Heart left ventricle (tissue), 16 donors: ENCODE data around the gene ARID2. TPM values are rescaled to one million over a fixed set of nuclear protein-coding genes. Genes with fewer than 3 reads are reported as not detected.
A peak's percentile ranks its signal among the peaks of the same experiment; 100 is the strongest.

Experiments
- ATAC-seq, 4 donors: fragments of 200-7000 bp; cut with Tn5 transposase; one replicate each; pipeline ENCODE4 v1.9.1; 2020 to 2022; ENCODE audit warnings: moderate library complexity in 4 of 4, mild to moderate bottlenecking in 3 of 4, moderate number of reproducible peaks in 1 of 4
- DNase-seq, 5 donors: peaks; one replicate each; pipeline ENCODE4 v3.0.0-alpha.2; 2020
- H3K27ac ChIP-seq, 12 donors: fragments of 200-600 bp; sonication (generic) in 4 of 12; one replicate each; pipeline versions ENCODE4 v1.5.0 to v1.8.0; 2016 to 2022; ENCODE audit warnings: mild to moderate bottlenecking in 2 of 12
- H3K27me3 ChIP-seq, 9 donors: fragments of 200-600 bp; sonication (generic) in 2 of 9; one replicate each; pipeline versions ENCODE4 v1.5.1 to v1.8.0; 2016 to 2022; ENCODE audit warnings: mild to moderate bottlenecking in 3 of 9
- H3K36me3 ChIP-seq, 9 donors: fragments of 200-600 bp; sonication (generic) in 2 of 9; one replicate each; pipeline versions ENCODE4 v1.5.0 to v1.8.0; 2018 to 2022; ENCODE audit warnings: mild to moderate bottlenecking in 2 of 9
- H3K4me1 ChIP-seq, 12 donors: fragments of 200-600 bp; sonication (generic) in 4 of 12; one replicate each; pipeline versions ENCODE4 v1.5.0 to v1.8.0; 2016 to 2022; ENCODE audit warnings: mild to moderate bottlenecking in 3 of 12
- H3K4me3 ChIP-seq, 12 donors: fragments of 200-600 bp; sonication (generic) in 4 of 12; one replicate each; pipeline versions ENCODE4 v1.5.0 to v1.8.0; 2017 to 2022; ENCODE audit warnings: mild to moderate bottlenecking in 9 of 12, moderate library complexity in 4 of 12
- H3K9me3 ChIP-seq, 12 donors: fragments of 200-600 bp; sonication (generic) in 4 of 12; one replicate each; pipeline versions ENCODE4 v1.5.0 to v1.8.0; 2016 to 2022; ENCODE audit warnings: mild to moderate bottlenecking in 1 of 12
- POLR2A ChIP-seq, 2 donors: fragments of 450-650 bp; IDR thresholded peaks; one replicate each; pipeline ENCODE4 v1.6.1; 2017; ENCODE audit warnings: antibody characterized with exemption in 2 of 2, mild to moderate bottlenecking in 2 of 2, moderate library complexity in 2 of 2
- WGBS, 4 donors: extraction: QIAGEN DNeasy Blood & Tissue Kit in 2 of 4; methylation state at CpG; one replicate each; pipeline versions ENCODE4 v1.1.5 to v1.1.7; 2013 to 2018; 5-methylcytosine and 5-hydroxymethylcytosine counted together
- intact Hi-C, 10 donors: fragments of 100-400 bp; cut with DNase I; formaldehyde crosslinking; loops; one replicate each; pipeline versions ENCODE4 v1.11.1 to v1.14.2; 2022
- polyA plus RNA-seq, 2 donors: library from polyadenylated mRNA; stranded (reverse); fragments of 200-250 nt; gene quantifications; one replicate each; pipeline ENCODE4 v1.2.3, GENCODE V29; 2013
- total RNA-seq, 9 donors: library from RNA; depleted of rRNA in 2 of 9; stranded (reverse); fragments of >200 nt in 2 of 9; fragmentation: NEBNext Ultra II Directional in 3 of 9; extraction: Animal tissue kit (Norgen Biotek cat#: 25700) in 3 of 9; gene quantifications; one replicate each; pipeline versions ENCODE4 v1.1.0 to v1.2.4, GENCODE V29; 2016 to 2023
- TF ChIP-seq, protein P1 (sequence below), 12 donors: fragments of 200-600 bp; sonication (generic) in 4 of 12; IDR thresholded peaks; one replicate each; pipeline versions ENCODE4 v1.5.0 to v1.8.0; 2018 to 2022; ENCODE audit warnings: antibody characterized with exemption in 12 of 12, mild to moderate bottlenecking in 5 of 12
- donor health status: ischemic (EF 13 %, LVEDD 7.1; RV severe dilation, severe dysfunction).
- donor health status: healthy with polysubstance abuse.
- donor health status: DM: no; HTN: yes; CAD: no.
- donor health status: DM: no; HTN: no; CAD: no.
- donor health status: ischemic (EF 25% LVEDD 6.9; RV normal size, moderate dysfunction).
- donor health status: ischemic (EF 25% LVEDD 5.7; RV mildly dilated, moderate dysfunction).
- donor health status: healthy.
- donor health status: DM: yes; HTN: yes; CAD: no.
- donor health status: ischemic (EF 35%, LVEDD 5.7; RV mildly dilated, moderate dysfunction).
- donor health status: nonischemic (EF 11% LVEDD 7.7; RV severe dilation, severe dysfunction).
- donor health status: DM: yes; HTN: yes; CAD: no.
- donor health status: PGD.
- donor health status: ischemic (EF 29% LVEDD 5.4; RV normal size, mild dysfunction).
- donor health status: nonischemic (EF 23%, LVEDD 6.1; RV moderate dilation, normal function).

The ARID2 gene
- total and polyA plus RNA-seq, 11 donors, result 5.6 to 22.6 (median 18.4) TPM

DNA sequence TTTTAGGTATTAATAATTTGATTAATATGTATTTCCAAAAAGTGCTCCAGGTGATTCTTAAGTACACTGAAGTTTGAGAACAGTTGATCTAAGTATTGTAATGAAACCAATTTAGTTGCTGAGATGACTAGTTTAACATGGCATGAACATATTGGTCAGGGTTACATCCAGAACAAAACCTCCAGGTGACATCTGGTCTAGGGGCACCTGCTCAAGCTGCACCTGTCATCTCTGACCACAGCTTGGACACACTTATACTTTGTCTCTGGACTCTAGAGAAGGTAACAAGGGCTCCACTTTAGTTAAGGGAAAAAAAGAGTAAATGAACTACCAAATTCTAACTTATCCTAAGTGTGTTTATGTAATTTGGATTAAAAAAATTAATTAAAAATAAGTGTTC is 8.1 kb downstream of the ARID2 start:
- H3K27ac ChIP-seq, result no peak overlapping the region
- no peaks in the 10 kb centered on the region for H3K27me3 ChIP-seq
- TF ChIP-seq, protein P1, sequence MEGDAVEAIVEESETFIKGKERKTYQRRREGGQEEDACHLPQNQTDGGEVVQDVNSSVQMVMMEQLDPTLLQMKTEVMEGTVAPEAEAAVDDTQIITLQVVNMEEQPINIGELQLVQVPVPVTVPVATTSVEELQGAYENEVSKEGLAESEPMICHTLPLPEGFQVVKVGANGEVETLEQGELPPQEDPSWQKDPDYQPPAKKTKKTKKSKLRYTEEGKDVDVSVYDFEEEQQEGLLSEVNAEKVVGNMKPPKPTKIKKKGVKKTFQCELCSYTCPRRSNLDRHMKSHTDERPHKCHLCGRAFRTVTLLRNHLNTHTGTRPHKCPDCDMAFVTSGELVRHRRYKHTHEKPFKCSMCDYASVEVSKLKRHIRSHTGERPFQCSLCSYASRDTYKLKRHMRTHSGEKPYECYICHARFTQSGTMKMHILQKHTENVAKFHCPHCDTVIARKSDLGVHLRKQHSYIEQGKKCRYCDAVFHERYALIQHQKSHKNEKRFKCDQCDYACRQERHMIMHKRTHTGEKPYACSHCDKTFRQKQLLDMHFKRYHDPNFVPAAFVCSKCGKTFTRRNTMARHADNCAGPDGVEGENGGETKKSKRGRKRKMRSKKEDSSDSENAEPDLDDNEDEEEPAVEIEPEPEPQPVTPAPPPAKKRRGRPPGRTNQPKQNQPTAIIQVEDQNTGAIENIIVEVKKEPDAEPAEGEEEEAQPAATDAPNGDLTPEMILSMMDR (IDR thresholded peaks at IDR 0.05), result no peak
- TF ChIP-seq POLR2A (IDR thresholded peaks at IDR 0.05), result no peak
- peaks cover 8 to 27% (median 22%) of the 10 kb centered on the region in 12 donors for H3K4me1 ChIP-seq
- no peak for DNase-seq
- peaks cover 0 to 25% (median 7%) of the 10 kb centered on the region in 12 donors for H3K9me3 ChIP-seq
- no peak overlapping the region for H3K4me3 ChIP-seq
- no peak for ATAC-seq
- H3K36me3 ChIP-seq, result peaks cover 0 to 18% (median 0%) of the 10 kb centered on the region in 9 donors
- intact Hi-C loops, result no loop called here

DNA sequence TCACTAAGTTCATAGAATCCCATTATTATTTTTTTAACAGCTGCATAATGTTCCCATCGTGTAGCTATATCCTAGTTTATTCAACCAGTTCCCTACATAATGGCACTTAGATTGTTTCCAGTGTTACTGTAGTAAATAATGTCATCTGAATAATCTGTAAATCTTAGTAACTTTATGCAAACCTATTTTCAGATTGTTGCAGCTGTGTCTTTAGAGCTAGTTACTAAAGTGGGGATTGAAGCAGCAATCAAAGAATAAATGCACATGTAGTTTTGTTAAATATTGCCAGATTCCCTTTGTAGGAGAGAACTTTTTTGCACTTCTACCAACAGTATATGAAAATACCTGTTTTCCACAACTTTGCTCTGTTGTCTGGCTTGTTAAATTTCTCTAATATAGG is 13.1 kb downstream of the ARID2 start:
- Histone ChIP-seq H3K36me3 (peaks cover 0 to 15% (median 0%) of the 10 kb centered on the region in 9 donors), H3K4me3 (no peak overlapping the region), H3K9me3 (peaks cover 0 to 17% (median 3%) of the 10 kb centered on the region in 12 donors), H3K27me3 (no peaks in the 10 kb centered on the region), H3K27ac (no peak overlapping the region), H3K4me1 (peaks cover 0 to 10% (median 0%) of the 10 kb centered on the region in 12 donors)
- no peak for TF ChIP-seq POLR2A (IDR thresholded peaks at IDR 0.05)
- TF ChIP-seq, protein P1 (IDR thresholded peaks at IDR 0.05), result no peak
- 97 to 100% (median 98%) methylated on average over 1 of the region's 1 CpG for WGBS, 4 donors
- intact Hi-C loops, result loop anchor here in 2 of 10 donors (5.0 to 10.0 kb wide), 3 partner anchors 195 to 558 kb away; no protein-coding TSS in a partner anchor
- ATAC-seq (no peak), DNase-seq (no peak)

DNA sequence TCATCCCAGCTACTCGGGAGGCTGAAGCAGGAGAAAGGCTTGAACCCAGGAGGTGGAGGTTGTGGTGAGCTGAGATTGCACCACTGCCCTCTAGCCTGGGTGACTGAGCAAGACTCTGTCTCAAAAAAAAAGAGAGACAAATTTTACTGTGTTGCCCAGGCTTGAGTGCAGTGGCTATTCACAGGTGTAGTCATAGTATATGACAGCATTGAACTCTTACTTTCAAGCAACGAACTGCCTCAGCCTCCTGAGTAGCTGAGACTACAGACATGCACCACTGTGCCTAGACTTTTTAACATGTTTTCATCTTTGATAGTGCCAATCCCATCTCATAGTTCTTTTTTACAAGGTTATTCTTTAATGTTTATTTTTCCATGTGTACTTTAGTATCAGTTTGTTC is 13.7 kb downstream of the ARID2 start:
- ATAC-seq (no peak), DNase-seq (no peak)
- Histone ChIP-seq H3K36me3 (peaks cover 0 to 12% (median 0%) of the 10 kb centered on the region in 9 donors), H3K9me3 (peaks cover 0 to 16% (median 2%) of the 10 kb centered on the region in 12 donors), H3K4me1 (peaks cover 0 to 10% (median 0%) of the 10 kb centered on the region in 12 donors), H3K27ac (no peak overlapping the region), H3K27me3 (no peaks in the 10 kb centered on the region), H3K4me3 (no peak overlapping the region)
- WGBS, 4 donors, result 91 to 97% (median 95%) methylated on average over 2 of the region's 2 CpGs
- TF ChIP-seq, protein P1 (IDR thresholded peaks at IDR 0.05), result no peak
- TF ChIP-seq POLR2A (IDR thresholded peaks at IDR 0.05), result no peak
- intact Hi-C loops, result loop anchor here in 2 of 10 donors (5.0 to 10.0 kb wide), 3 partner anchors 196 to 558 kb away; no protein-coding TSS in a partner anchor

DNA sequence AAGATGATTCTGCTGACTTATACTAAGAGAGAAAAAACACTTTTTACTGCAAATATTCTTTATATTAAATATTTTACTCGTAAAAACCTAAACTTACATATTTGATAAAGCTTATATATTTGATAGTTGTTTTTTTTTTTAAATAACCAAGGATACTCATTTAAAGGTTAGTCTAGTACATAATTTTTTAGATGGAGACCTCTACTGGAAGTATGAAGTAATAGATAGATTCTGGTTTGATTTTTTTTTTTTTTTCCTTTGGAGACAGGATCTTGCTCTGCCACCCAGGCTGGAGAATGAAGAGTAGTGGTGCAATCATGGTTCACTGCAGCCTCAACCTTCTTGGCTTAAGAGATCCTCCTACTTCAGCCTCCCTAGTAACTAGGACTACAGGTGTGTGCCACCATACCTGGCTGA is 16.4 kb downstream of the ARID2 start:
- Histone ChIP-seq H3K4me1 (peaks cover 0 to 12% (median 0%) of the 10 kb centered on the region in 12 donors), H3K9me3 (peaks cover 0 to 16% (median 2%) of the 10 kb centered on the region in 12 donors), H3K36me3 (peaks cover 0 to 12% (median 0%) of the 10 kb centered on the region in 9 donors), H3K27ac (no peak overlapping the region), H3K27me3 (no peaks in the 10 kb centered on the region), H3K4me3 (no peak overlapping the region)
- no peak for TF ChIP-seq POLR2A (IDR thresholded peaks at IDR 0.05)
- TF ChIP-seq, protein P1 (IDR thresholded peaks at IDR 0.05), result peak in 11 of 12 donors; percentile 10 to 62 (median 46)
- intact Hi-C loops, result loop anchor here in 4 of 10 donors (5.0 to 10.0 kb wide), 4 partner anchors 199 to 561 kb away; no protein-coding TSS in a partner anchor
- no peak for DNase-seq
- 68 to 81% (median 72%) methylated on average over 1 of the region's 1 CpG for WGBS, 4 donors
- ATAC-seq, result peak in 2 of 4 donors; percentile 39 to 53
